Hepatic stellate cell (primary cell): ENCODE data around the gene LETM1.

Experiments
- DNase-seq: peaks from one replicate; pipeline ENCODE4 v3.0.0; 2011; ENCODE audit warnings: low spot score

Gene LETM1

GRCh38 chr4:1762264-1763010 is 93.5 kb downstream of the LETM1 start:
- no peak for DNase-seq
